ENCODE results near the gene PTPN23.
"Not testable (repeated sequence)": the region's sequence is repeated elsewhere in the genome, so short reads cannot be mapped to it uniquely, and the experiment has no call there.

PTPN23 gene

DNA sequence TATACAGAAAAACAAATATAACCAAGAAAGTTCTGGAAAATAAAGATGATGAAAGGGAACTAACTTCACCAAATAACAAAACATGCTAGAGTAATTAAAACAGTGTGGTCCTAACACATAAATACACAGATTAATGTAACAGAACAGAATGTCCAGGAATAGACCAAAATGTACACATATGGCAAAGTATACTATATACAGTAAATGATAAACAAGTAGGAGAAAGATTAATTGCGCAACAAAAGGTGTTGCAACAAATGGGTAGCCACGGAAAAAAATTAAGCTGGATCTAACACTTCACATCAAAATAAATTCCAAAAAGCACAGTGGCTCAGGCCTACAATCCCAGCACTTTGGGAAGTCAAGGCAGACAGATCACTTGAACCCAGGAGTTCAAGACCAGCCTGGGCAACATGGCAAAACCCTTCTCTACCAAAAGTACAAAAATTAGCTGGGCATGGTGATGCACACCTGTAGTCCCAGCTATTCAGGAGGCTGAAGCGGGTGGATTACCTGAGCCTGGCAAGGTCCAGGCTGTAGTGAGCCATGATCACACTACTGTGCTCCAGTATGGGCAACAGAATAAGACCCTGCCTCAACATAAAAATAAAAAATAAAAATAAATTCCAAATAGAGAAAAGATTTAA lies 75.1 kb downstream of the PTPN23 start:
- DNase-seq (ENCODE audit: extremely low spot score): no peak
- no peak for TF ChIP-seq BHLHE40 (IDR thresholded peaks at IDR 0.05; ENCODE audit: borderline replicate concordance)
- TF ChIP-seq LEF1 (IDR thresholded peaks at IDR 0.05; ENCODE audit: borderline replicate concordance): no peak
- no peak for TF ChIP-seq HDGF (IDR thresholded peaks at IDR 0.05; ENCODE audit: borderline replicate concordance)
- no peak for TF ChIP-seq FOXA1 (IDR thresholded peaks at IDR 0.05)
- no peak for TF ChIP-seq ZNF384 (IDR thresholded peaks at IDR 0.05)
- no peak for TF ChIP-seq L3MBTL2 (conservative IDR thresholded peaks at IDR 0.05)
- no peak for TF ChIP-seq CTBP1 (IDR thresholded peaks at IDR 0.05; ENCODE audit: borderline replicate concordance)
- no peak for TF ChIP-seq FOXK2 (IDR thresholded peaks at IDR 0.05)
- no peak for TF ChIP-seq NFRKB (IDR thresholded peaks at IDR 0.05)
- TF ChIP-seq SP1 (IDR thresholded peaks at IDR 0.05): no peak
- TF ChIP-seq ELF4 (IDR thresholded peaks at IDR 0.05): no peak
- TF ChIP-seq, protein P1, sequence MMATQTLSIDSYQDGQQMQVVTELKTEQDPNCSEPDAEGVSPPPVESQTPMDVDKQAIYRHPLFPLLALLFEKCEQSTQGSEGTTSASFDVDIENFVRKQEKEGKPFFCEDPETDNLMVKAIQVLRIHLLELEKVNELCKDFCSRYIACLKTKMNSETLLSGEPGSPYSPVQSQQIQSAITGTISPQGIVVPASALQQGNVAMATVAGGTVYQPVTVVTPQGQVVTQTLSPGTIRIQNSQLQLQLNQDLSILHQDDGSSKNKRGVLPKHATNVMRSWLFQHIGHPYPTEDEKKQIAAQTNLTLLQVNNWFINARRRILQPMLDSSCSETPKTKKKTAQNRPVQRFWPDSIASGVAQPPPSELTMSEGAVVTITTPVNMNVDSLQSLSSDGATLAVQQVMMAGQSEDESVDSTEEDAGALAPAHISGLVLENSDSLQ (IDR thresholded peaks at IDR 0.05): no peak
- no peak for TF ChIP-seq ARNT (IDR thresholded peaks at IDR 0.05)
- POLR2A ChIA-PET: no interaction called here
- CTCF ChIA-PET: no interaction called here

DNA sequence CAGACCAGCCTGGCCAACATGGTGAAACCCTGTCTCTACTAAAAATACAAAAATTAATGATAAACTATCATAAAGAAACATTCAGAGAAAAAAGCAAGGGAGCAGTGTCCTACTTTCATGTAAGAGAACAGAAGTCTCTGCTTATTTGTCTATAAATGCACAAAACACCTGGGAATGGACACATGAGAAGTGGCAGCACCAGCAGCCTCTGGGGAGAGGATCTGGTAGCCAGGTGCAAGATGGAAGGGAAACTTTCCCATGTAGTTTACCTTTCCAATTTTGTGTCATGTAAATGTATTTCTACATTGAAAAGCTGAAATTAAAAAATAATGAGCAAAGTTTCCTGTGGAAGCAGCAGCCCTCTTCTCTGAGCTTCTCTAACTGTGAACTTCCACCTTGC lies 76.2 kb downstream of the PTPN23 start:
- CTCF ChIA-PET: interaction anchor here (0.6 to 0.7 kb wide), 2 partner anchors 406 to 1006 kb away, joined by 3 to 4 read pairs; no protein-coding TSS in a partner anchor
- POLR2A ChIA-PET: no interaction called here
- DNase-seq (ENCODE audit: extremely low spot score): no peak
- TF ChIP-seq, protein P1 (IDR thresholded peaks at IDR 0.05): no peak
- TF ChIP-seq CTBP1 (IDR thresholded peaks at IDR 0.05; ENCODE audit: borderline replicate concordance) (no peak), ELF4 (IDR thresholded peaks at IDR 0.05) (no peak), FOXA1 (IDR thresholded peaks at IDR 0.05) (no peak), ZNF384 (IDR thresholded peaks at IDR 0.05) (no peak), L3MBTL2 (conservative IDR thresholded peaks at IDR 0.05) (no peak), BHLHE40 (IDR thresholded peaks at IDR 0.05; ENCODE audit: borderline replicate concordance) (no peak), ARNT (IDR thresholded peaks at IDR 0.05) (no peak), FOXM1 (IDR thresholded peaks at IDR 0.05; ENCODE audit: borderline replicate concordance) (no peak), FOXK2 (IDR thresholded peaks at IDR 0.05) (no peak)

GRCh38 chr3:47459534-47460085 lies 78.8 kb downstream of the PTPN23 start:
- POLR2A ChIA-PET; CTCF ChIA-PET; DNase-seq (ENCODE audit: extremely low spot score): not testable (repeated sequence)
